Liver (tissue), 3 donors: ENCODE data around the gene CRADD.

Source experiments
- EGR1 ChIP-seq, 2 donors: IDR thresholded peaks; 2 replicates each; pipeline ENCODE4 v1.6.1; 2016 to 2018; ENCODE audit warnings: antibody characterized with exemption in 2 of 2, low read depth in 2 of 2
- GABPA ChIP-seq, 2 donors: IDR thresholded peaks in 1 of 2; conservative IDR thresholded peaks in 1 of 2; 2 replicates each; pipeline ENCODE4 v1.6.1; 2016; ENCODE audit warnings: antibody characterized with exemption in 2 of 2, mild to moderate bottlenecking in 1 of 2, moderate library complexity in 1 of 2
- JUND ChIP-seq, 2 donors: IDR thresholded peaks; 2 replicates each; pipeline ENCODE4 v1.6.1; 2016; ENCODE audit warnings: antibody characterized with exemption in 2 of 2
- RAD21 ChIP-seq, 2 donors: IDR thresholded peaks; 2 replicates each; pipeline ENCODE4 v1.6.1; 2016; ENCODE audit warnings: antibody characterized with exemption in 2 of 2, mild to moderate bottlenecking in 2 of 2
- RXRA ChIP-seq, 2 donors: IDR thresholded peaks; 2 replicates each; pipeline ENCODE4 v1.6.1; 2017 to 2018; ENCODE audit warnings: antibody characterized with exemption in 2 of 2, mild to moderate bottlenecking in 1 of 2
- SP1 ChIP-seq: IDR thresholded peaks from 2 replicates; pipeline ENCODE4 v1.6.1; 2018; ENCODE audit warnings: antibody characterized with exemption, mild to moderate bottlenecking
- TAF1 ChIP-seq: conservative IDR thresholded peaks from 2 replicates; pipeline ENCODE4 v1.6.1; 2016; ENCODE audit warnings: antibody characterized with exemption, mild to moderate bottlenecking
- YY1 ChIP-seq: IDR thresholded peaks from 2 replicates; pipeline ENCODE4 v1.6.1; 2016; ENCODE audit warnings: antibody characterized with exemption, mild to moderate bottlenecking
- TF ChIP-seq, protein P1 (sequence below): fragments of 150-350 bp; IDR thresholded peaks from 2 replicates; pipeline ENCODE4 v1.5.1; 2017; ENCODE audit warnings: improper control_type of control experiment, low read depth, low read length; ENCODE audit not compliant: missing input control
- TF ChIP-seq, protein P2 (sequence below): IDR thresholded peaks from 2 replicates; pipeline ENCODE4 v1.6.1; 2016; ENCODE audit warnings: antibody characterized with exemption
- TF ChIP-seq, protein P3 (sequence below): IDR thresholded peaks from 2 replicates; pipeline ENCODE4 v1.6.1; 2016; ENCODE audit warnings: antibody characterized with exemption
- TF ChIP-seq, protein P4 (sequence below): IDR thresholded peaks from 2 replicates; pipeline ENCODE4 v1.6.1; 2016; ENCODE audit warnings: antibody characterized with exemption, mild to moderate bottlenecking
- donor health status: healthy.
- donor health status: healthy.

DNA sequence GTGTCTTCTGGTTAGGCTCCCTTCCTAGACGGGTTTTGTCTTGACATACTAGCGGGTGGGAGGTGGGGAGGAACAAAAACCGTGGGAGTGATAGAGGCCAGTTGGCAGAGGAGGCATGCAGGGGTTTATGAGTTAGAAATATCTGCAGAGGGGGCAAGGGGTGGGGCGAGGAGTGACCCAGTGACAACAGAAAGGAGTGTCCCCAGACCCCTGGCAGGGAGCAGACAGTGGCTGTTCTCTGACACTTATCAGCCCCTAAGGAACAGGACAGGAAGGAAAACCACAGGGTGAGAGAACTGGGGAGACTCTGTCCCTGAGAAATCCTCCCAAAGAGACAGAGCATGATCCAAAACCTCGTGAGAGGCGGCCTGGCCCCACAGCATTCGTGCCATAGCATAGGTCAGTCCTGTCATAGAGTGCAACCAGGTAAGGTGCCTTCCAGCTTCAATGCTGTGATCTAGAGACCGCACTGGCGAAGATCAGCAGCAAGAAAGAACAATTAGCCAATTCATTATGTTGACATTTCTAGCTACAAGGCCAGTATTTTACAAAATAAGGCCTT is 141.4 kb downstream of the CRADD start:
- TF ChIP-seq, protein P1, sequence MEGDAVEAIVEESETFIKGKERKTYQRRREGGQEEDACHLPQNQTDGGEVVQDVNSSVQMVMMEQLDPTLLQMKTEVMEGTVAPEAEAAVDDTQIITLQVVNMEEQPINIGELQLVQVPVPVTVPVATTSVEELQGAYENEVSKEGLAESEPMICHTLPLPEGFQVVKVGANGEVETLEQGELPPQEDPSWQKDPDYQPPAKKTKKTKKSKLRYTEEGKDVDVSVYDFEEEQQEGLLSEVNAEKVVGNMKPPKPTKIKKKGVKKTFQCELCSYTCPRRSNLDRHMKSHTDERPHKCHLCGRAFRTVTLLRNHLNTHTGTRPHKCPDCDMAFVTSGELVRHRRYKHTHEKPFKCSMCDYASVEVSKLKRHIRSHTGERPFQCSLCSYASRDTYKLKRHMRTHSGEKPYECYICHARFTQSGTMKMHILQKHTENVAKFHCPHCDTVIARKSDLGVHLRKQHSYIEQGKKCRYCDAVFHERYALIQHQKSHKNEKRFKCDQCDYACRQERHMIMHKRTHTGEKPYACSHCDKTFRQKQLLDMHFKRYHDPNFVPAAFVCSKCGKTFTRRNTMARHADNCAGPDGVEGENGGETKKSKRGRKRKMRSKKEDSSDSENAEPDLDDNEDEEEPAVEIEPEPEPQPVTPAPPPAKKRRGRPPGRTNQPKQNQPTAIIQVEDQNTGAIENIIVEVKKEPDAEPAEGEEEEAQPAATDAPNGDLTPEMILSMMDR = no peak
- TF ChIP-seq GABPA (IDR thresholded peaks at IDR 0.05 in 1 of 2, conservative IDR thresholded peaks at IDR 0.05 in 1 of 2) = no peak
- TF ChIP-seq, protein P2, sequence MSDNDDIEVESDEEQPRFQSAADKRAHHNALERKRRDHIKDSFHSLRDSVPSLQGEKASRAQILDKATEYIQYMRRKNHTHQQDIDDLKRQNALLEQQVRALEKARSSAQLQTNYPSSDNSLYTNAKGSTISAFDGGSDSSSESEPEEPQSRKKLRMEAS = no peak
- TF ChIP-seq YY1 = no peak
- no peak for TF ChIP-seq JUND (IDR thresholded peaks at IDR 0.05)
- TF ChIP-seq SP1 = no peak
- TF ChIP-seq EGR1 (IDR thresholded peaks at IDR 0.05; ENCODE audit: low read depth in 2 of 2) = no peak
- TF ChIP-seq TAF1 = no peak
- no peak for TF ChIP-seq RAD21 (IDR thresholded peaks at IDR 0.05)
- TF ChIP-seq, protein P3, sequence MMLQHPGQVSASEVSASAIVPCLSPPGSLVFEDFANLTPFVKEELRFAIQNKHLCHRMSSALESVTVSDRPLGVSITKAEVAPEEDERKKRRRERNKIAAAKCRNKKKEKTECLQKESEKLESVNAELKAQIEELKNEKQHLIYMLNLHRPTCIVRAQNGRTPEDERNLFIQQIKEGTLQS = no peak
- TF ChIP-seq, protein P4, sequence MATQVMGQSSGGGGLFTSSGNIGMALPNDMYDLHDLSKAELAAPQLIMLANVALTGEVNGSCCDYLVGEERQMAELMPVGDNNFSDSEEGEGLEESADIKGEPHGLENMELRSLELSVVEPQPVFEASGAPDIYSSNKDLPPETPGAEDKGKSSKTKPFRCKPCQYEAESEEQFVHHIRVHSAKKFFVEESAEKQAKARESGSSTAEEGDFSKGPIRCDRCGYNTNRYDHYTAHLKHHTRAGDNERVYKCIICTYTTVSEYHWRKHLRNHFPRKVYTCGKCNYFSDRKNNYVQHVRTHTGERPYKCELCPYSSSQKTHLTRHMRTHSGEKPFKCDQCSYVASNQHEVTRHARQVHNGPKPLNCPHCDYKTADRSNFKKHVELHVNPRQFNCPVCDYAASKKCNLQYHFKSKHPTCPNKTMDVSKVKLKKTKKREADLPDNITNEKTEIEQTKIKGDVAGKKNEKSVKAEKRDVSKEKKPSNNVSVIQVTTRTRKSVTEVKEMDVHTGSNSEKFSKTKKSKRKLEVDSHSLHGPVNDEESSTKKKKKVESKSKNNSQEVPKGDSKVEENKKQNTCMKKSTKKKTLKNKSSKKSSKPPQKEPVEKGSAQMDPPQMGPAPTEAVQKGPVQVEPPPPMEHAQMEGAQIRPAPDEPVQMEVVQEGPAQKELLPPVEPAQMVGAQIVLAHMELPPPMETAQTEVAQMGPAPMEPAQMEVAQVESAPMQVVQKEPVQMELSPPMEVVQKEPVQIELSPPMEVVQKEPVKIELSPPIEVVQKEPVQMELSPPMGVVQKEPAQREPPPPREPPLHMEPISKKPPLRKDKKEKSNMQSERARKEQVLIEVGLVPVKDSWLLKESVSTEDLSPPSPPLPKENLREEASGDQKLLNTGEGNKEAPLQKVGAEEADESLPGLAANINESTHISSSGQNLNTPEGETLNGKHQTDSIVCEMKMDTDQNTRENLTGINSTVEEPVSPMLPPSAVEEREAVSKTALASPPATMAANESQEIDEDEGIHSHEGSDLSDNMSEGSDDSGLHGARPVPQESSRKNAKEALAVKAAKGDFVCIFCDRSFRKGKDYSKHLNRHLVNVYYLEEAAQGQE = no peak
- TF ChIP-seq RXRA (IDR thresholded peaks at IDR 0.05) = no peak
